K562 (cell line): Measurements from ENCODE around the gene PDZRN3. TPM values are rescaled to one million over a fixed set of nuclear protein-coding genes. Genes with fewer than 3 reads are reported as not detected.

Experiments
- ATAC-seq: fragments of 200-7000 bp; cut with Tn5 transposase; 3 replicates; pipeline ENCODE4 v1.9.1; 2020; ENCODE audit warnings: moderate library complexity
- BruUV-seq: library from RNA; stranded (reverse); fragments of 400-500 nt; replicated peaks from 2 replicates; lab custom pipeline; 2021; lab: Mats Ljungman, UMichigan
- CTCF ChIA-PET: fragments of 300-600 bp; formaldehyde crosslinking; extraction: SDS; loops from one replicate; lab custom pipeline; 2021; ENCODE audit warnings: low intra/inter-chr PET ratio; lab: Yijun Ruan, JAX
- POLR2A ChIA-PET: fragments of 300-600, 350-650 bp; sonication (Branson Sonifier 250); formaldehyde crosslinking; extraction: SDS; loops from one replicate; lab custom pipeline; 2021; ENCODE audit warnings: antibody characterized with exemption, inconsistent platforms; lab: Yijun Ruan, JAX
- DNase-seq, 4 experiments: peaks; one replicate each; pipeline versions ENCODE4 v3.0.0 to v3.0.0-alpha.2; 2011 to 2018; ENCODE audit warnings: low spot score in 3 of 4, mixed read lengths in 3 of 4; ENCODE audit errors: extremely low read depth in 1 of 4
- FAIRE-seq: peaks from 2 replicates; lab custom pipeline; 2011; peaks lifted over from hg19 to GRCh38; lab: Jason Lieb, UNC
- H2AFZ ChIP-seq: 2 replicates; pipeline ENCODE4 v1.6.0; 2011; ENCODE audit warnings: low read depth, low read length, control low read depth, inconsistent platforms
- H3K27ac ChIP-seq: fragments of 200-600 bp; 3 replicates; pipeline ENCODE4 v1.8.0; 2011; ENCODE audit warnings: low read depth, mild to moderate bottlenecking, control low read depth, inconsistent platforms, low read length, moderate library complexity, mixed read lengths; ENCODE audit errors: extremely low read depth
- H3K27me3 ChIP-seq, 2 experiments: fragments of 300-600 bp in 1 of 2; 2 replicates in 1 of 2; 3 replicates in 1 of 2; pipeline versions ENCODE4 v1.6.0 to v1.8.0; 2011; ENCODE audit warnings: inconsistent platforms in 2 of 2, low read length in 2 of 2, mild to moderate bottlenecking in 1 of 2, mixed read lengths in 1 of 2, moderate library complexity in 1 of 2; ENCODE audit not compliant: control insufficient read depth in 2 of 2, insufficient read depth in 2 of 2
- H3K36me3 ChIP-seq: fragments of 300-600 bp; 3 replicates; pipeline ENCODE4 v1.8.0; 2011; ENCODE audit warnings: mild to moderate bottlenecking, low read length, inconsistent platforms; ENCODE audit not compliant: control insufficient read depth, insufficient read depth
- H3K4me1 ChIP-seq, 2 experiments: fragments of 200-600 bp in 1 of 2; replicated peaks in 1 of 2; 2 replicates in 1 of 2; 3 replicates in 1 of 2; pipeline versions ENCODE4 v1.5.1 to v1.8.0; 2011; ENCODE audit warnings: inconsistent platforms in 2 of 2, low read length in 2 of 2, mild to moderate bottlenecking in 1 of 2, mixed read lengths in 1 of 2, moderate library complexity in 1 of 2; ENCODE audit not compliant: control insufficient read depth in 2 of 2, insufficient read depth in 2 of 2
- H3K4me2 ChIP-seq: 2 replicates; pipeline ENCODE4 v1.6.1; 2011; ENCODE audit warnings: low read length, control low read depth, inconsistent platforms, mixed read lengths; ENCODE audit not compliant: insufficient read depth
- H3K4me3 ChIP-seq: fragments of 200-600 bp; sonication (generic), shearing (Covaris generic); 2 replicates; pipeline ENCODE4 v1.5.1; 2016; ENCODE audit warnings: control low read depth, inconsistent platforms
- H3K79me2 ChIP-seq: fragments of 200-600 bp; 3 replicates; pipeline ENCODE4 v1.8.0; 2011; ENCODE audit warnings: low read length, inconsistent platforms; ENCODE audit not compliant: control insufficient read depth, insufficient read depth
- H3K9ac ChIP-seq, 2 experiments: 2 replicates each; pipeline versions ENCODE4 v1.6.0 to v1.6.1; 2011; ENCODE audit warnings: low read depth in 2 of 2, low read length in 2 of 2, control low read depth in 1 of 2, inconsistent platforms in 1 of 2, mild to moderate bottlenecking in 1 of 2, mixed read lengths in 1 of 2; ENCODE audit not compliant: insufficient read depth in 1 of 2
- H3K9me1 ChIP-seq: one replicate; pipeline ENCODE4 v1.6.0; 2011; ENCODE audit warnings: inconsistent platforms, mild to moderate bottlenecking, low read length, moderate library complexity; ENCODE audit not compliant: control insufficient read depth, insufficient read depth
- H3K9me3 ChIP-seq: replicated peaks from 2 replicates; pipeline ENCODE4 v1.5.1; 2011; ENCODE audit warnings: low read depth, low read length, inconsistent platforms; ENCODE audit not compliant: control insufficient read depth, insufficient read depth
- H4K20me1 ChIP-seq: replicated peaks from 2 replicates; pipeline ENCODE4 v1.6.1; 2011; ENCODE audit warnings: low read length, inconsistent platforms, mixed read lengths; ENCODE audit not compliant: control insufficient read depth, insufficient read depth
- BHLHE40 ChIP-seq: IDR thresholded peaks from 2 replicates; pipeline ENCODE4 v1.6.1; 2011; ENCODE audit warnings: low read length, improper control_type of control experiment
- CREB1 ChIP-seq, 2 experiments: sonication (generic) in 1 of 2; formaldehyde crosslinking in 1 of 2; IDR thresholded peaks; 2 replicates each; pipeline versions ENCODE4 v1.6.1 to v1.8.0; 2012 to 2022; ENCODE audit warnings: inconsistent platforms in 1 of 2, mild to moderate bottlenecking in 1 of 2, missing genetic modification reagents in 1 of 2, moderate library complexity in 1 of 2
- ELF4 ChIP-seq: fragments of 450-650 bp; formaldehyde crosslinking; IDR thresholded peaks from 2 replicates; pipeline ENCODE4 v1.4.0; 2022; ENCODE audit warnings: missing genetic modification characterization
- KDM5B ChIP-seq: fragments of 200-600 bp; sonication (generic); IDR thresholded peaks from 2 replicates; pipeline ENCODE4 v1.6.1; 2012; ENCODE audit warnings: low read depth, mild to moderate bottlenecking, moderate library complexity, low read length, control low read depth, inconsistent platforms; ENCODE audit not compliant: insufficient replicate concordance
- MAZ ChIP-seq, 2 experiments: fragments of 450-650 bp in 1 of 2; sonication (generic) in 1 of 2; formaldehyde crosslinking; IDR thresholded peaks in 1 of 2; conservative IDR thresholded peaks in 1 of 2; 2 replicates each; pipeline versions ENCODE4 v1.4.0 to v1.5.0; 2020; ENCODE audit warnings: mild to moderate bottlenecking in 1 of 2, missing genetic modification reagents in 1 of 2
- MEIS2 ChIP-seq: fragments of 450-650 bp; IDR thresholded peaks from 2 replicates; pipeline ENCODE4 v1.6.1; 2014; ENCODE audit warnings: mild to moderate bottlenecking; ENCODE audit not compliant: partially characterized antibody
- NFATC3 ChIP-seq: fragments of 450-650 bp; IDR thresholded peaks from 2 replicates; pipeline ENCODE4 v1.6.1; 2017; ENCODE audit warnings: mild to moderate bottlenecking
- NR2C2 ChIP-seq, 2 experiments: fragments of 200-800 bp in 1 of 2; sonication (Bioruptor generic) in 1 of 2; sonication (generic) in 1 of 2; formaldehyde crosslinking in 1 of 2; IDR thresholded peaks; 2 replicates each; pipeline versions ENCODE4 v1.6.1 to v1.8.0; 2016 to 2022; ENCODE audit warnings: mild to moderate bottlenecking in 1 of 2, missing compliant biosample characterization in 1 of 2, missing genetic modification characterization in 1 of 2, missing genetic modification reagents in 1 of 2
- POLR2B ChIP-seq: fragments of 450-650 bp; IDR thresholded peaks from 2 replicates; pipeline ENCODE4 v1.6.1; 2018; ENCODE audit warnings: low read depth; ENCODE audit not compliant: partially characterized antibody
- SREBF1 ChIP-seq: fragments of 150-350 bp; IDR thresholded peaks from 2 replicates; pipeline ENCODE4 v1.6.1; 2014; ENCODE audit warnings: antibody characterized with exemption, low read depth, low read length, borderline replicate concordance
- TBL1XR1 ChIP-seq, 2 experiments: IDR thresholded peaks; 2 replicates each; pipeline ENCODE4 v1.6.1; 2012; ENCODE audit warnings: improper control_type of control experiment in 2 of 2, low read length in 2 of 2, mild to moderate bottlenecking in 1 of 2
- ZC3H11A ChIP-seq: IDR thresholded peaks from 2 replicates; pipeline ENCODE4 v1.6.1; 2012; ENCODE audit warnings: low read depth, low read length, improper control_type of control experiment
- WGBS: fragments of 100-300 bp; shearing (Covaris generic); methylation state at CpG from one replicate; pipeline ENCODE4 v1.1.6; 2016; ENCODE audit warnings: low coverage, mixed read lengths; ENCODE audit not compliant: insufficient coverage; ENCODE audit errors: missing lambda C conversion rate; 5-methylcytosine and 5-hydroxymethylcytosine counted together
- in situ Hi-C: fragments of 300-500 bp; cut with MboI; formaldehyde crosslinking; loops from 4 replicates; pipeline ENCODE4 v1.15.0; 2018; ENCODE audit warnings: inconsistent platforms, mixed read lengths
- intact Hi-C: fragments of 100-400 bp; cut with micrococcal nuclease; formaldehyde crosslinking; loops from 2 replicates; pipeline ENCODE4 v1.14.2; 2022
- polyA plus RNA-seq, 8 experiments: library from polyadenylated mRNA; depleted of rRNA in 4 of 8; stranded (reverse) in 5 of 8; unstranded in 3 of 8; fragments of >200 nt; fragmentation: Nextera tagmentation in 2 of 8; fragmentation: Illumina TruSeq in 1 of 8; extraction: Ambion mirVana in 2 of 8; extraction: Trizol in 1 of 8; gene quantifications; 2 replicates each; pipeline versions ENCODE4 v1.2.1 to v1.2.3, GENCODE V29; 2011 to 2014; ENCODE audit warnings: inconsistent platforms in 1 of 8, missing spikeins in 1 of 8
- total RNA-seq, 7 experiments: library from RNA; depleted of rRNA in 6 of 7; stranded (reverse); fragments of >200 nt in 6 of 7; fragmentation: Illumina TruSeq in 2 of 7; extraction: Trizol in 2 of 7; gene quantifications; 2 replicates each; pipeline versions ENCODE4 v1.2.1 to v1.2.3, GENCODE V29; 2011 to 2021; ENCODE audit warnings: low replicate concordance in 1 of 7
- TF ChIP-seq, protein P1 (sequence below): fragments of 450-650 bp; IDR thresholded peaks from 2 replicates; pipeline ENCODE4 v1.6.1; 2014; ENCODE audit warnings: low read depth, mild to moderate bottlenecking, moderate library complexity, borderline replicate concordance

Gene PDZRN3
- total and polyA plus RNA-seq, 9 of the 15 experiments (the other 6 are each of a cell fraction or from before 2014, with no cell fraction given), result 0.16 TPM; not detected in 8

DNA sequence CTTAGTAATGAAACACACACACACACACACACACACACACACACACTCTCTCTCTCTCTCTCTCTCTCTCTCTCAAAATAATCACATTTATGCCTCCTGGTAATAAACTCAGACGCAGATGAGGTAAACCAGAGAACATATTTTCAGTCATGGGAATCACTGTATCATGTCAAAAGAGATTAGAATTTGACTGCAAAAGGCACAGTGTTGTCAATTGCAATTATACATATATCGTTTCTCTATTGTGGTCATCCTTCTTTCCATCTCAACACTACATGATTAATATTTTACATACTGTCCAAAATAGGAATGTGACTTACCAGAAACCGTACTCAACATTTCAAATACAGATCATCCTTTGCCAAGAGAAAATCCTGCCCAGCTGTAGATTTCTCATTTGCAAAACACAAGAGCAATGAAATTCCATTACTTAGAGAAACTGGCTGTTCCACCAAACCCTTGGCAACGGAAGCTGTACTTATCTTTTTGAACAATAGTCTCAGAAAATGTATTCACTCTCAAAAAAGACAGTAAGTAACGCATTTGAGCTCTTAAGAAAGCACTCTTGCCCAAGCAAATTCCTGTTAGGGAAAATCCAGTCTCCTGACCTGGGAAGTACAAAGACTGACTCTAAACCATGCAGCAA is 24.3 kb downstream of the PDZRN3 start:
- intact Hi-C loops (no loop called here), in situ Hi-C loops (no loop called here)
- ChIA-PET CTCF (no interaction called here), POLR2A (no interaction called here)
- DNase-seq (no peak), ATAC-seq (no peak), FAIRE-seq (no peak)
- TF ChIP-seq TBL1XR1 (IDR thresholded peaks at IDR 0.05; ENCODE audit: low read length in 2 of 2) (no peak), KDM5B (no peak), ELF4 (CRISPR knock-in tag) (no peak), NR2C2 (CRISPR knock-in tag; IDR thresholded peaks at IDR 0.05) (no peak), NR2C2 (tag; IDR thresholded peaks at IDR 0.05) (no peak), CREB1 (IDR thresholded peaks at IDR 0.05) (no peak), CREB1 (CRISPR knock-in tag; IDR thresholded peaks at IDR 0.05) (no peak), NFATC3 (no peak), BHLHE40 (no peak), ZC3H11A (no peak), POLR2B (no peak), MEIS2 (no peak), SREBF1 (no peak), MAZ (CRISPR knock-in tag; conservative IDR thresholded peaks at IDR 0.05 in 1 of 2, IDR thresholded peaks at IDR 0.05 in 1 of 2) (no peak)
- TF ChIP-seq, protein P1, sequence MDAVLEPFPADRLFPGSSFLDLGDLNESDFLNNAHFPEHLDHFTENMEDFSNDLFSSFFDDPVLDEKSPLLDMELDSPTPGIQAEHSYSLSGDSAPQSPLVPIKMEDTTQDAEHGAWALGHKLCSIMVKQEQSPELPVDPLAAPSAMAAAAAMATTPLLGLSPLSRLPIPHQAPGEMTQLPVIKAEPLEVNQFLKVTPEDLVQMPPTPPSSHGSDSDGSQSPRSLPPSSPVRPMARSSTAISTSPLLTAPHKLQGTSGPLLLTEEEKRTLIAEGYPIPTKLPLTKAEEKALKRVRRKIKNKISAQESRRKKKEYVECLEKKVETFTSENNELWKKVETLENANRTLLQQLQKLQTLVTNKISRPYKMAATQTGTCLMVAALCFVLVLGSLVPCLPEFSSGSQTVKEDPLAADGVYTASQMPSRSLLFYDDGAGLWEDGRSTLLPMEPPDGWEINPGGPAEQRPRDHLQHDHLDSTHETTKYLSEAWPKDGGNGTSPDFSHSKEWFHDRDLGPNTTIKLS, result no peak
- no peaks in the 10 kb centered on the region for H3K9me1 ChIP-seq
- no peak overlapping the region for H3K4me3 ChIP-seq
- no peaks in the 10 kb centered on the region for H3K36me3 ChIP-seq
- BruUV-seq, result no TSS peak
- H2AFZ ChIP-seq, result no peak overlapping the region
- no peaks in the 10 kb centered on the region for H3K27me3 ChIP-seq
- H3K79me2 ChIP-seq, result no peaks in the 10 kb centered on the region
- no peak overlapping the region for H3K9ac ChIP-seq
- 0% methylated on average over 5 of the region's 5 CpGs for WGBS
- H4K20me1 ChIP-seq, result no peaks in the 10 kb centered on the region
- H3K4me2 ChIP-seq, result no peak overlapping the region
- no peak overlapping the region for H3K27ac ChIP-seq
- no peaks in the 10 kb centered on the region for H3K4me1 ChIP-seq
- no peaks in the 10 kb centered on the region for H3K9me3 ChIP-seq
